HCT116 (cell line): ENCODE results near the gene MAP7D1. TPM values are rescaled to one million over a fixed set of nuclear protein-coding genes. Genes with fewer than 3 reads are reported as not detected.

Experiments used
- ATAC-seq: fragments of 200-7000 bp; cut with Tn5 transposase; 2 replicates; pipeline ENCODE4 v1.9.1; 2020; ENCODE audit warnings: mild to moderate bottlenecking, moderate library complexity
- BruUV-seq: library from RNA; stranded (reverse); fragments of 400-500 nt; replicated peaks from 2 replicates; lab custom pipeline; 2021; lab: Mats Ljungman, UMichigan
- CTCF ChIA-PET: fragments of 300-600 bp; sonication (Branson Sonifier 250); formaldehyde crosslinking; loops from one replicate; lab custom pipeline; 2021; ENCODE audit warnings: antibody characterized with exemption; lab: Charles Lee
- POLR2A ChIA-PET: fragments of 300-600, 350-600 bp; sonication (Branson Sonifier 250); formaldehyde crosslinking; loops from one replicate; lab custom pipeline; 2021; ENCODE audit warnings: antibody characterized with exemption; lab: Charles Lee
- RAD21 ChIA-PET, 2 experiments: fragments of 300-600 bp; sonication (Branson Sonifier 250); formaldehyde crosslinking; loops; one replicate each; lab custom pipeline; 2023; ENCODE audit warnings: low total read pairs in 2 of 2; ENCODE audit not compliant: uncharacterized antibody in 2 of 2, unreplicated experiment in 2 of 2, low non-redundant PET in 1 of 2; lab: Charles Lee
- DNase-seq: peaks from one replicate; pipeline ENCODE4 v3.0.0-alpha.2; 2010; ENCODE audit warnings: low read depth, low spot score
- H2AFZ ChIP-seq: fragments of 200-600 bp; shearing (Covaris generic), sonication (generic); 2 replicates; pipeline ENCODE4 v1.6.1; 2017; ENCODE audit warnings: low read depth, mixed run types, mixed read lengths, antibody characterized with exemption, low read length; ENCODE audit not compliant: poor library complexity, severe bottlenecking
- H3K27ac ChIP-seq: 2 replicates; pipeline ENCODE4 v1.5.1; 2012; ENCODE audit warnings: low read depth, low read length
- H3K27me3 ChIP-seq: fragments of 200-600 bp; sonication (generic); 2 replicates; pipeline ENCODE4 v1.6.1; 2016; ENCODE audit warnings: mixed run types, low read length, mixed read lengths; ENCODE audit not compliant: insufficient read depth
- H3K36me3 ChIP-seq, 2 experiments: fragments of 200-500 bp in 1 of 2; fragments of 200-600 bp in 1 of 2; sonication (Bioruptor generic) in 1 of 2; sonication (generic) in 1 of 2; 2 replicates each; pipeline versions ENCODE4 v1.5.1 to v1.6.1; 2014 to 2016; ENCODE audit warnings: low read length in 2 of 2, inconsistent platforms in 1 of 2, mixed read lengths in 1 of 2, mixed run types in 1 of 2; ENCODE audit not compliant: insufficient read depth in 2 of 2, control insufficient read depth in 1 of 2
- H3K4me1 ChIP-seq, 2 experiments: fragments of 200-600 bp in 1 of 2; sonication (generic) in 1 of 2; 2 replicates each; pipeline versions ENCODE4 v1.5.1 to v1.6.1; 2012 to 2017; ENCODE audit warnings: low read length in 2 of 2, inconsistent platforms in 1 of 2, mild to moderate bottlenecking in 1 of 2, mixed read lengths in 1 of 2, mixed run types in 1 of 2, moderate library complexity in 1 of 2; ENCODE audit not compliant: insufficient read depth in 2 of 2, control insufficient read depth in 1 of 2
- H3K4me2 ChIP-seq: fragments of 200-600 bp; sonication (generic); 2 replicates; pipeline ENCODE4 v1.6.1; 2017; ENCODE audit warnings: mixed run types, low read length, mixed read lengths
- H3K4me3 ChIP-seq, 2 experiments: fragments of 200-600 bp in 1 of 2; sonication (generic) in 1 of 2; replicated peaks in 1 of 2; 2 replicates each; pipeline ENCODE4 v1.5.1; 2011 to 2016; ENCODE audit warnings: low read length in 2 of 2, control low read depth in 1 of 2, low read depth in 1 of 2, mild to moderate bottlenecking in 1 of 2, mixed read lengths in 1 of 2, mixed run types in 1 of 2
- H3K79me2 ChIP-seq: fragments of 200-600 bp; sonication (generic); 2 replicates; pipeline ENCODE4 v1.6.1; 2017; ENCODE audit warnings: mild to moderate bottlenecking, mixed run types, low read length, moderate library complexity, mixed read lengths; ENCODE audit not compliant: insufficient read depth
- H3K9ac ChIP-seq: fragments of 200-600 bp; sonication (generic); 2 replicates; pipeline ENCODE4 v1.6.1; 2016; ENCODE audit warnings: low read length, mixed read lengths
- H3K9me2 ChIP-seq: fragments of 200-600 bp; sonication (generic), shearing (Covaris generic); 2 replicates; pipeline ENCODE4 v1.6.1; 2017; ENCODE audit warnings: mixed run types, mild to moderate bottlenecking, moderate library complexity; ENCODE audit not compliant: insufficient read depth
- H3K9me3 ChIP-seq, 2 experiments: fragments of 200-500 bp in 1 of 2; fragments of 200-600 bp in 1 of 2; sonication (Bioruptor generic) in 1 of 2; sonication (generic) in 1 of 2; 2 replicates each; pipeline ENCODE4 v1.6.1; 2014 to 2017; ENCODE audit warnings: low read length in 2 of 2, mixed read lengths in 2 of 2, inconsistent platforms in 1 of 2, low read depth in 1 of 2, mild to moderate bottlenecking in 1 of 2, mixed run types in 1 of 2, moderate library complexity in 1 of 2; ENCODE audit not compliant: control insufficient read depth in 1 of 2, insufficient read depth in 1 of 2
- H4K20me1 ChIP-seq: fragments of 200-600 bp; sonication (generic), shearing (Covaris generic); 2 replicates; pipeline ENCODE4 v1.6.1; 2017; ENCODE audit warnings: mixed run types, mild to moderate bottlenecking, moderate library complexity; ENCODE audit not compliant: insufficient read depth
- CBX3 ChIP-seq: IDR thresholded peaks from 2 replicates; pipeline ENCODE4 v1.6.1; 2012; ENCODE audit warnings: low read depth
- EGR1 ChIP-seq: IDR thresholded peaks from 2 replicates; pipeline ENCODE4 v1.6.1; 2012; ENCODE audit warnings: low read depth
- ELF1 ChIP-seq: IDR thresholded peaks from 2 replicates; pipeline ENCODE4 v1.6.1; 2012; ENCODE audit warnings: low read depth, borderline replicate concordance
- EZH2phosphoT487 ChIP-seq: fragments of 200-600 bp; IDR thresholded peaks from 2 replicates; pipeline ENCODE4 v1.6.1; 2018; ENCODE audit warnings: antibody characterized with exemption, borderline replicate concordance
- RAD21 ChIP-seq: IDR thresholded peaks from 2 replicates; pipeline ENCODE4 v1.6.1; 2012; ENCODE audit warnings: low read depth, mild to moderate bottlenecking
- REST ChIP-seq: IDR thresholded peaks from 2 replicates; pipeline ENCODE4 v1.6.1; 2012; ENCODE audit warnings: low read depth
- SIN3A ChIP-seq: IDR thresholded peaks from 2 replicates; pipeline ENCODE4 v1.6.1; 2012; ENCODE audit warnings: low read depth
- SP1 ChIP-seq: IDR thresholded peaks from 2 replicates; pipeline ENCODE4 v1.6.1; 2012; ENCODE audit warnings: low read depth
- TCF7L2 ChIP-seq: IDR thresholded peaks from 2 replicates; pipeline ENCODE4 v1.7.0; 2011; ENCODE audit warnings: borderline replicate concordance, inconsistent platforms; ENCODE audit not compliant: insufficient read depth, insufficient read length; ENCODE audit errors: extremely low read depth
- ZFX ChIP-seq: fragments of 450-650 bp; IDR thresholded peaks from 2 replicates; pipeline ENCODE4 v1.6.1; 2017
- intact Hi-C: fragments of 100-400 bp; cut with micrococcal nuclease; formaldehyde crosslinking; loops from 2 replicates; pipeline ENCODE4 v1.10.0; 2022
- total RNA-seq: library from RNA; stranded (reverse); gene quantifications from one replicate; pipeline ENCODE4 v1.2.1, GENCODE V29; 2021; ENCODE audit not compliant: unreplicated experiment
- TF ChIP-seq, protein P1 (sequence below), 3 experiments: fragments of 200-600 bp in 1 of 3; sonication (generic) in 1 of 3; IDR thresholded peaks in 2 of 3; conservative IDR thresholded peaks in 1 of 3; 2 replicates each; pipeline ENCODE4 v1.5.1; 2012 to 2017; ENCODE audit warnings: low read depth in 2 of 3, low read length in 2 of 3, antibody characterized with exemption in 1 of 3, borderline replicate concordance in 1 of 3, control low read depth in 1 of 3, mild to moderate bottlenecking in 1 of 3, mixed read lengths in 1 of 3, mixed run types in 1 of 3, moderate library complexity in 1 of 3; ENCODE audit not compliant: insufficient read depth in 1 of 3

The MAP7D1 gene
- total RNA-seq, 1 experiment from 2014 or later: 71.8 TPM

DNA sequence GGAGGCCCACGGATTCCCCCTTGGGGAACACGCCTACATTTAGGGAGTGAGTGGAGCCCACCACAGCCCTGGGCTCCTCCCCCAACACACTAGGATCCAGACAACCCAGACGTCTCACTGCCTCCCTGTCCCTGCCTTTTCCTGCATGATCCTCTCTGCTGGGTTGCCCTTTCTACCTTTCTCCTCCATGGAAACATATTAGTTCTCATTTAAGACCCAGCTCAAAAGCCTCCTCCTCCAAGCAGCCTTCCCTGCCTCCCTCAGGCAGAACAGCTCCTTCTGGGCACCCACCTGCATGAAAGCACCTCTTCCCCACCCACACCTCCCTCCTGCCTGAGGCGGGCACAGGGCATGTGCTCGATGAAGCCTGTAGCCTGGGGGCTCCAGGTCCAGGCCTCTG lies 41.6 kb upstream of the MAP7D1 start:
- Histone ChIP-seq H3K4me3 (no peak overlapping the region), H3K36me3 (no peaks in the 10 kb centered on the region), H3K9ac (no peak overlapping the region), H3K27ac (no peak overlapping the region), H3K9me3 (no peaks in the 10 kb centered on the region), H4K20me1 (no peaks in the 10 kb centered on the region), H2AFZ (no peak overlapping the region), H3K9me2 (no peaks in the 10 kb centered on the region), H3K4me1 (peaks cover 0 to under 1% of the 10 kb centered on the region in 2 experiments; a peak in 1 of 4 replicates), H3K79me2 (no peaks in the 10 kb centered on the region), H3K27me3 (no peaks in the 10 kb centered on the region), H3K4me2 (no peak overlapping the region)
- ATAC-seq (no peak), DNase-seq (no peak)
- ChIA-PET RAD21 (no interaction called here), CTCF (interaction anchor here (1.0 kb wide), 1 partner anchor 12 kb away, joined by 3 read pairs; no protein-coding TSS in a partner anchor), POLR2A (no interaction called here)
- intact Hi-C loops: no loop called here
- TF ChIP-seq ELF1 (no peak), SIN3A (no peak), REST (no peak), RAD21 (no peak), ZFX (no peak), EZH2phosphoT487 (no peak), SP1 (no peak)
- BruUV-seq: no TSS peak

- H3K9ac ChIP-seq: no peak overlapping the region
- RAD21 ChIA-PET: no interaction called here
- TF ChIP-seq EGR1 (no peak), SIN3A (no peak), CBX3 (no peak), TCF7L2 (no peak), REST (no peak)
- TF ChIP-seq, protein P1, sequence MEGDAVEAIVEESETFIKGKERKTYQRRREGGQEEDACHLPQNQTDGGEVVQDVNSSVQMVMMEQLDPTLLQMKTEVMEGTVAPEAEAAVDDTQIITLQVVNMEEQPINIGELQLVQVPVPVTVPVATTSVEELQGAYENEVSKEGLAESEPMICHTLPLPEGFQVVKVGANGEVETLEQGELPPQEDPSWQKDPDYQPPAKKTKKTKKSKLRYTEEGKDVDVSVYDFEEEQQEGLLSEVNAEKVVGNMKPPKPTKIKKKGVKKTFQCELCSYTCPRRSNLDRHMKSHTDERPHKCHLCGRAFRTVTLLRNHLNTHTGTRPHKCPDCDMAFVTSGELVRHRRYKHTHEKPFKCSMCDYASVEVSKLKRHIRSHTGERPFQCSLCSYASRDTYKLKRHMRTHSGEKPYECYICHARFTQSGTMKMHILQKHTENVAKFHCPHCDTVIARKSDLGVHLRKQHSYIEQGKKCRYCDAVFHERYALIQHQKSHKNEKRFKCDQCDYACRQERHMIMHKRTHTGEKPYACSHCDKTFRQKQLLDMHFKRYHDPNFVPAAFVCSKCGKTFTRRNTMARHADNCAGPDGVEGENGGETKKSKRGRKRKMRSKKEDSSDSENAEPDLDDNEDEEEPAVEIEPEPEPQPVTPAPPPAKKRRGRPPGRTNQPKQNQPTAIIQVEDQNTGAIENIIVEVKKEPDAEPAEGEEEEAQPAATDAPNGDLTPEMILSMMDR (IDR thresholded peaks at IDR 0.05 in 2 of 3, conservative IDR thresholded peaks at IDR 0.05 in 1 of 3; ENCODE audit: borderline replicate concordance in 1 of 3, insufficient read depth in 1 of 3, low read depth in 2 of 3, low read length in 2 of 3): no peak
These were observed 40.7 kb upstream of the MAP7D1 start for GRCh38 chr1:36115200-36115669.

More at GRCh38 chr1:36115200-36115669, 40.7 kb upstream of the MAP7D1 start:
- Histone ChIP-seq H3K27me3 (no peaks in the 10 kb centered on the region), H2AFZ (no peak overlapping the region), H3K9me3 (no peaks in the 10 kb centered on the region), H3K9me2 (no peaks in the 10 kb centered on the region), H4K20me1 (no peaks in the 10 kb centered on the region), H3K36me3 (no peaks in the 10 kb centered on the region), H3K4me2 (no peak overlapping the region), H3K4me3 (no peak overlapping the region), H3K79me2 (no peaks in the 10 kb centered on the region), H3K27ac (no peak overlapping the region), H3K4me1 (no peaks in the 10 kb centered on the region)
- ChIA-PET POLR2A (no interaction called here), CTCF (no interaction called here)
- ATAC-seq (no peak), DNase-seq (no peak)
- no TSS peak for BruUV-seq
- intact Hi-C loops: no loop called here
